ENCODE results near the gene DCLK2. TPM values are rescaled to one million over a fixed set of nuclear protein-coding genes. Genes with fewer than 3 reads are reported as not detected.

The DCLK2 gene
- total RNA-seq, 1 donor from 2014 or later = 34.2 TPM

- H3K27me3 ChIP-seq = no peaks in the 10 kb centered on the region
- H3K9me3 ChIP-seq = no peaks in the 10 kb centered on the region
- H3K4me3 ChIP-seq = no peak overlapping the region
- H3K4me1 ChIP-seq = no peaks in the 10 kb centered on the region
- intact Hi-C loops (cut with DNase I) = no loop called here
- TF ChIP-seq CTCF (IDR thresholded peaks at IDR 0.05) = no peak
- H3K36me3 ChIP-seq = no peaks in the 10 kb centered on the region
- H3K27ac ChIP-seq = no peak overlapping the region
- no peak for DNase-seq (ENCODE audit: low spot score in 2 of 2)
These were observed 30.7 kb upstream of the DCLK2 start for GRCh38 chr4:150047546-150047945.

DNA sequence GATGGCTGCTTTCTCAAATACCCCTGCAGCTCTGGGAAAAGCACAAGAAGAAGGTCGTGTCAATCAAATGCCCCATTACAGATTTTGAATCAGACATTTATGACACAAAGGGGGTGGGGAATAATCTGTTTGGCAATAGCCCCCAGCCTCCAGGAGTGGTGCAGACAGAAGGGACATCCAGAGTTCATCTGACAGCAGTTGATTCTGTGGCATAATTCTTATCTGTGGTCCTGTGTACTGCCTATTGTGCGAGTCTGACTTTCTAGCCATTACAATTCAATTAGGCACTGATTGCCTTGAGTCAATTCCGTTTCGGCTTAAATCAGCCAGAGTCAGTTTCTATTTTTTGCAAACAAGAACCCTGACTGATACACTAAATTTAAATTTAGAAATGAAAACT lies 28.6 kb upstream of the DCLK2 start:
- no peaks in the 10 kb centered on the region for H3K4me1 ChIP-seq
- no peaks in the 10 kb centered on the region for H3K9me3 ChIP-seq
- no peaks in the 10 kb centered on the region for H3K36me3 ChIP-seq
- DNase-seq (ENCODE audit: low spot score in 2 of 2) = no peak
- intact Hi-C loops (cut with DNase I) = no loop called here
- no peak for TF ChIP-seq CTCF (IDR thresholded peaks at IDR 0.05)
- no peaks in the 10 kb centered on the region for H3K27me3 ChIP-seq
- H3K27ac ChIP-seq = no peak overlapping the region
- H3K4me3 ChIP-seq = no peak overlapping the region

GRCh38 chr4:150050566-150050965 lies 27.7 kb upstream of the DCLK2 start:
- Histone ChIP-seq H3K27me3 (no peaks in the 10 kb centered on the region), H3K9me3 (no peaks in the 10 kb centered on the region), H3K36me3 (no peaks in the 10 kb centered on the region), H3K4me3 (no peak overlapping the region), H3K27ac (no peak overlapping the region), H3K4me1 (no peaks in the 10 kb centered on the region)
- DNase-seq (ENCODE audit: low spot score in 2 of 2) = no peak
- no peak for TF ChIP-seq CTCF (IDR thresholded peaks at IDR 0.05)
- intact Hi-C loops (cut with DNase I) = no loop called here

DNA sequence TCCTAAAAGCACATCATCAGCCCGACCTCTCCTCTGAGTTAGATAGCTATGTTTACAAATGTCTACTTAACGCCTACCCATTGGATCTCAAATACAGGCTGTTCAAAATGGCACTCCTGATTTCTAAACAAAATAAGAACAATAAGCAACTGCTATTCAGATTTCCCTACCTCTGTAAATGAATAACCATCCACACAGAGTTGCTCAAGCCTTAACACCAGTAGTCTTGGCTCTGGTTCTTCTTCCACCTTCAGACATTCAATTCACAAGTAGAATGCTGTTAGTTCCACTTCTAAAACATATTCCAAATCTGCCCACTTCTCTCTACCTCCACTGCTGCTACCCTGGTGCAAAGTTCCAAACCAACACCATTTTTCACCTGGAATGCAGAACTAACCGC lies 27.1 kb upstream of the DCLK2 start:
- no peak for DNase-seq (ENCODE audit: low spot score in 2 of 2)
- TF ChIP-seq CTCF (IDR thresholded peaks at IDR 0.05) = no peak
- Histone ChIP-seq H3K9me3 (no peaks in the 10 kb centered on the region), H3K27me3 (no peaks in the 10 kb centered on the region), H3K27ac (no peak overlapping the region), H3K4me3 (no peak overlapping the region), H3K4me1 (no peaks in the 10 kb centered on the region), H3K36me3 (no peaks in the 10 kb centered on the region)
- intact Hi-C loops (cut with DNase I) = no loop called here

GRCh38 chr4:150055467-150055866 lies 22.8 kb upstream of the DCLK2 start:
- no peaks in the 10 kb centered on the region for H3K27me3 ChIP-seq
- H3K36me3 ChIP-seq = no peaks in the 10 kb centered on the region
- DNase-seq (ENCODE audit: low spot score in 2 of 2) = no peak
- intact Hi-C loops (cut with DNase I) = no loop called here
- no peaks in the 10 kb centered on the region for H3K9me3 ChIP-seq
- H3K4me1 ChIP-seq = no peaks in the 10 kb centered on the region
- no peak overlapping the region for H3K4me3 ChIP-seq
- TF ChIP-seq CTCF (IDR thresholded peaks at IDR 0.05) = no peak
- H3K27ac ChIP-seq = no peak overlapping the region

GRCh38 chr4:150056569-150056968 lies 21.7 kb upstream of the DCLK2 start:
- H3K27me3 ChIP-seq = no peaks in the 10 kb centered on the region
- intact Hi-C loops (cut with DNase I) = no loop called here

More at GRCh38 chr4:150056569-150056968, 21.7 kb upstream of the DCLK2 start:
- Histone ChIP-seq H3K9me3 (no peaks in the 10 kb centered on the region), H3K27ac (no peak overlapping the region), H3K36me3 (no peaks in the 10 kb centered on the region), H3K4me1 (no peaks in the 10 kb centered on the region), H3K4me3 (no peak overlapping the region)
- DNase-seq (ENCODE audit: low spot score in 2 of 2) = no peak
- TF ChIP-seq CTCF (IDR thresholded peaks at IDR 0.05) = no peak
